C4-2B (cell line): Measurements from ENCODE around the gene ZNF346.

Experiments
- CTCF ChIP-seq: fragments of 450-650 bp; conservative IDR thresholded peaks from 2 replicates; pipeline ENCODE4 v1.5.1; 2017; ENCODE audit warnings: mild to moderate bottlenecking
- ZFX ChIP-seq: fragments of 450-650 bp; IDR thresholded peaks from 2 replicates; pipeline ENCODE4 v1.6.1; 2017

- TF ChIP-seq CTCF (no peak), ZFX (no peak)
Measured at GRCh38 chr5:177093082-177093712, 70.7 kb downstream of the ZNF346 start.
